Fibroblast of skin of right biceps (primary cell): ENCODE data around the gene L3MBTL4.
"Not testable (repeated sequence)": the region's sequence is repeated elsewhere in the genome, so short reads cannot be mapped to it uniquely, and the experiment has no call there.

Experiments used
- DNase-seq: peaks from one replicate; pipeline ENCODE4 v3.0.0-alpha.2; 2013

The L3MBTL4 gene

DNA sequence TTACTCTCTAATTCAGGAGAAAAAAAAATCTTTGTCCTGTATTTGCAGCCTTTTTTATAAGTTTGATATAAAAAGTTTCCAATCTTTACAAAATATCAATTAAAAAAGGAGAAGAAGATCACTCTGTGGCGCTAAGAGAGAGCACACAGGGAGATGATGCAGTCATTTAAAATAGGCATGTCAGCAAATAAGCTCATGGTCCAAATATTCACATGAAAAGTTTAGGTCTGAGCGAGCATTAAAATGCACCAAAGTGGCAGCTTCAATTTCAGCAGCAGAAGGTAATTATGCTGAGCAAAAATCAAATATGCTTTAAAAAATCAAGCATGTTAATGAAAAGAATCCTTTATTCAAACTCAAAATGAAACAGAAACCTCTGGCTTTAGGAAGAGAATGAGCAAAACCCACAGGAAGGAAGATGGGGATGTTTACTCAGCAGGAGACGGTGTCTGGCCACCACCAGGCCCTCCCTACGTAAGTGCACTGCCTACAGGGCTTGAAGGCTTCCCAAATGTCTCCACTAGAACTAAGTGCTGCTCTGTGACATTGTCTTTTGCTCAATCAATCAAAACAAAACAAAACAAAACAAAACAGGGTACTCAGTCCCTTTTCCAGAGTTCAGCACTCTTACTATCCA lies 120.4 kb downstream of the L3MBTL4 start:
- DNase-seq: no peak

DNA sequence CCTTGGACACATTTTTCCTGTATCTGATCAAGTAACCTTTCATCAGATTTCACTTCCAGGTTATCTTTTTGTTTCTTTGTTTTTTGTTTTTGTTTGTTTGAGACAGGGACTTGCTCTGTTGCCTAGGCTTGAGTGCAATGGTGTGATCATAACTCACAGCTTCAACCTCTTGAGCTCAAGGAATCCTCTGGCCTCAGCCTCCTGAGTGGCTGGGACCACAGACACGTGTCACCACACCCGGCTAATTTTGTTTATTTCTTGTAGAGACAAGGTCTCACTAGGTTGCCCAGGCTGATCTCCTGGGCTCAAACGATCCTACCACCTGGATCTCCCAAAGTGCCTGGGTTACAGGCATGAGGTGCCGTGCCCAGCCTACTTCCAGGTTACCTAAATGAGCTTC lies 124.9 kb downstream of the L3MBTL4 start:
- no peak for DNase-seq

DNA sequence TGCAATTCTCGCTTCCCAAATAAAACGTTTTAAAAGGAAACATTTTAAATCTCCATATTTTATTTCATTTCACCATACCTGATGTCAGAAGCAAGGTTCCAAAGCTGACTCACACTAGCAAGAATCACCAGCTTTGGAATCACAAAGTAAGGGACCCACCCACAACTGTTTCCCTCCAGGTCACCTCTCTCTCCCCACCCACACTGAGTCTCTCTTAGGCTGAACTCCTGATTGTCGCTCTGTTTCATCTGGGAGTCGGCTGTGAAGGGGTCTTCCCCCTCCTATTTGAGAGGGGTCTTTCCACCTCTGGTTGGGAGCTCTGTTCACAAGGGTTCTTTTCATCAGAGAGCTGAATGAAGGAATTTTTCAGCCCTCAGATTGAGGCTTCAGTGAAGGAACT lies 128.1 kb downstream of the L3MBTL4 start:
- no peak for DNase-seq

DNA sequence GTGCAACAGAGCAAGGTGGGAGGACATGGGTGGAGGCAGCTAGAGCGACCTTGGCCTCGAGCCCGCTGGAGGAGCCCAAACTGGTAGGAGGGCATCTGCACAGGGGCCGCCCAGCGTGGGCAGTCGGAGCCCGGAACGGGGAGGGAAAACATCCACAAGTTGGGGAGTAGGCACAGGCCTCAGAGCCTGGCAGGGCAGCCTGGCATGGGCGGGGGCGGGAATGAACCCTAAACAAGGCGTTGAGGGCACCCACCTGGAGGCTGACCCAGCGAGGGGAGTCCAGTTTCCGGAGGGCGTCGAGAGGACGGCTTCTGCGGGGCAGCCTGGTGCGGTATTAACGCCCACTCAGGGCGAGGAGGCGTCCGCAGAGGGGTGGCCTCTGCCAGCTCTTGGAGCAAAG lies 129.9 kb downstream of the L3MBTL4 start:
- no peak for DNase-seq

DNA sequence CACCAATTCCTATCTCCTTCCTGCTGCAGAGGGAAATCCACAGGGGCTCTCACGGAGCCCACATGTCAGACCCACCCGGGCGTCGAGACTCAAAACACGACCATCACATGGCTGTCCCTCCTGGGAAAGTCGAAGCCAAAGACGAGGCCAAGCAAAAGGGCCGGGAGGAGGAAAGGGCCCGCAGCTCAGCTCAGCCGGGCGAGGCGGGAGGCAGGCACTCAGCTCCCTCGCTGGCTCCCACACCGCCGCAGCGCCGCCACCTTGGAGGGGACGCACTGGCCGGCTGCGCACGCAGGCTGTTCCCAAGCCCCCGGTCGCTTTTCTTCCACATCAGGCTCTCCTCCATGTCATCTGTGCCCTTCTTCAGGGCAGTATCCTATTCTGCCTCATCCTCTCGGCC lies 130.4 kb downstream of the L3MBTL4 start:
- no peak for DNase-seq

DNA sequence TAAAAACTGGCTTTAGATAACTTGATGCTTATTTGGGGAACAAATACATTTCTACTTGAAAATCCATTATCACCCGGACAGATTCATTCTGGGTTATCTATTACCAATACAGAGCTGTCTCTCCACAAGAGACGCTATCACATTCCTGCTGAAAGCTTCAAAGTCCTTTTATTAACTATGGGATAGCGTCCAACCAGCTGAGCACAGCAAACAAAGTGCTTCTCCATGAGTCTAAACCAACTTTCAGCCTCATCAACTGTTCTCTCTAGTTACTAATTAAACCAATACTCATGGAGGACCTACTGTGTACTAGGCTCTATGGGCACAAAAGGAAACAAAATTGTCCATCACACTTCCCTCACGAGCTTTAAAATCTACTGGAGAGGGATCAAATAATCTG lies 132.8 kb downstream of the L3MBTL4 start:
- no peak for DNase-seq

DNA sequence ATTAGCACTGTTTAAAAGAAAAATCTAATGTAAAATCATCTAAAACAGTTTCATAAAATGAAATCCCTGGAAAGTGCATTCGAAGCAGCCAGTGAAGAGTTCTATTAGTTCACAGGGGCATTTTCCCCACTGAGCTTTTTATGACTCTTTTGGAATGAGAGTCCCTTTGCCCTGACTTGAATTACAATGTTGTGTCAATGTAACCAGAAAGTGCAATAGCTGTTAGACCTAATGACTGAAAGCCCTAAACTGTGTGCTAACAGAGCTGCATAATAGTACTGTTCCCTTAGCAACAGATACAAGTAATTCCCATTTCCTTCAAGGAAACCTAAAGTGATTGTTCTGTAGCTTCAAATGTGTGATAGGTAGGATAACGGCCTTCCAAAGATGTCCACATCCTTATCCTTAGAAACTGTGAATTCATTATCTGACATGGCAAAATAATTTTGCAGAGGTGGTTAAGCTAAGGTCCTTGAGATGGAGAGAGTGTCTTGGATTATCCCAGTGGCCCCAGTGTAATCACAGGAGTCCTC lies 134.4 kb downstream of the L3MBTL4 start:
- DNase-seq: no peak

DNA sequence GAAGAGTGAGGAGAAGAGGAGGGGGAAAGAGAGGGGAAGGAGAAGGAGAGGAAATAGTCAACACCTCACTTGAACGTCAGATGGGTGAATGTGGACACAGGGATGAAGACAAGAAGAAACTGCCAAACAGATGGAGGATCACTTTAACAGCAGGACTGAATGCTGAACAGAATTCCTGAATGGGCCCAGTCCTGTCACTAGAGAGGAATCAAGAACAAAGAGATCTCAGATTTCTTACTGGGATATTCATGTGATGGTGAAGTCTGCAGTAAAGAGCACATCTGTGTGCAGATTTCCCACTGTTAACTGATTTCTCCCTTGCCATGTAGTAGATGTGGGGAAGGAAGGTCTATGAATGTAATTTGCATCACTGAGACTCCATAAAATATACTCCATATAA lies 135.4 kb downstream of the L3MBTL4 start:
- DNase-seq: no peak

DNA sequence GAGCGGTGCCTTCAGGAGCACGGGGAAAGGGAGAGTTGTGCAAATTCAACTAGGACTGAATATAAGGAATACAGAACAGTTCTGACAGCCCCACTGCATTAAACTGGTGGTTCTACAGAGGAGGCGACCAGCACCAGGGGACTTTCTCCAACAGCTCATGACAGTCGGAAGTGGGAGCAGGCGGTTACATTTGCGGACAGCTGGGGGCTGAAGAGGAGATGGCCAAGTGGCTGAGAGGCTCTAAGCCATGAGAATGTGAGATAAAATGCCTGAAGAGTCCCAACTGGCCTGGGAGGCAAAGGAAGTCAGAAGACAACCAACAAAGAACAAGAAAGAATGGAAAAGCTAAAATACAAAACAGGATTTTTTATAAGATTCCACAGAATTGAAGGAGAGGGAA lies 141.3 kb downstream of the L3MBTL4 start:
- DNase-seq: no peak

DNA sequence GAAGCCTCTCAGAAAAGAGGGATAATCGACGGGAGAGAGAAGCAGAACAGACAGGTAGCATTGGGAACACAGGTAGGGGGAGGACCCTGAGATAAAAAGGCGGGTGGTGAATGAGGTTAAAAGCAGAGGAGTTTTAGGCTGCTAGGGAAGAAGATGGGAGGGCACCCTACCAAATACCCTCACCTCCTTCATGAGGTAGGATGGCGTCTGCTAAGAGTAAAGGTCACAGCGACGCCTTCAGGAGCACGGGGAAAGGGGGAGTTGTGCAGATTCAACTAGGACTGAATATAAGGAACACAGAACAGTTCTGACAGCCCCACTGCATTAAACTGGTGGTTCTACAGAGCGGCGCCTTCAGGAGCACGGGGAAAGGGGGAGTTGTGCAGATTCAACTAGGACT lies 142.6 kb downstream of the L3MBTL4 start:
- not testable (repeated sequence) for DNase-seq

DNA sequence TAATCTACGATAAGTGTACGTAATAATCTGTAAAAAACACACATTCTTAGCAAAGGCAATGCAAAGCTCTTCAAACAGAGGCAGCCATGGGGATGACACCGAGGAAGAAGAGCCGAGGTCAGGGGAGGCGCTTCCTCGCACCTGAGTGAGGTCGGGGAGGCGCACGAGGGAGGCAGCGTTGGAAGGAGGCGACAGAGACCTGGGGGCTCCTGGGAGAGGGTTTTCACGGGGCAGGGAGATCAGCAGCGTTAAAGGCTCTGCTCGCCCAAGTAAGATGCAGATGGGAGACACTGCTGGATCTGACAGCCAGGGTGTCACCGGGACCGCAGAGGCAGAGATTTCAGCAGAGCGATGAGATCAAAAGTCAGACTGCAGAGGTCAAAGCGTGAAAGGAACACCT lies 143.1 kb downstream of the L3MBTL4 start:
- DNase-seq: no peak

DNA sequence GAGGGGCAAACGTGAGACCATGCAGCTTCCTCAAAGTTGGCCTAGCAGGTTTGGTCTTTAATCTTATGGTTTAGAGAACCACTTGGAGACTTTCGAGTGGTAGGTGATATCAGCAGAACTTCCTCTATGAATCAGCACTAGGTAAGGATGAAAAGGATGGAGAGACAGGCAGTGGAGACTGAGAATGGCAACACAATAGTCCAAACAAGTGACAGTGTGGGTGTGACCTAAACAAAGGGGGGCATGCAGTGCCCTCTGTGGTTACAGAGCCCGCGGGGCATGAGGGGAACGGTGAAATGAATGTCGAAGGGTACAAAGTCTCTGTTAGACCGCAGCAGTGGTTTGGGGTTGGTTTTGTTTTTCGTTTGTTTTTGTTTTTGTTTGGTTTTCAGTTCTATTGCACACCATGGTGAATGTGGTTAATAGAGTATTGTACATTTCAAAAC lies 143.9 kb downstream of the L3MBTL4 start:
- no peak for DNase-seq

DNA sequence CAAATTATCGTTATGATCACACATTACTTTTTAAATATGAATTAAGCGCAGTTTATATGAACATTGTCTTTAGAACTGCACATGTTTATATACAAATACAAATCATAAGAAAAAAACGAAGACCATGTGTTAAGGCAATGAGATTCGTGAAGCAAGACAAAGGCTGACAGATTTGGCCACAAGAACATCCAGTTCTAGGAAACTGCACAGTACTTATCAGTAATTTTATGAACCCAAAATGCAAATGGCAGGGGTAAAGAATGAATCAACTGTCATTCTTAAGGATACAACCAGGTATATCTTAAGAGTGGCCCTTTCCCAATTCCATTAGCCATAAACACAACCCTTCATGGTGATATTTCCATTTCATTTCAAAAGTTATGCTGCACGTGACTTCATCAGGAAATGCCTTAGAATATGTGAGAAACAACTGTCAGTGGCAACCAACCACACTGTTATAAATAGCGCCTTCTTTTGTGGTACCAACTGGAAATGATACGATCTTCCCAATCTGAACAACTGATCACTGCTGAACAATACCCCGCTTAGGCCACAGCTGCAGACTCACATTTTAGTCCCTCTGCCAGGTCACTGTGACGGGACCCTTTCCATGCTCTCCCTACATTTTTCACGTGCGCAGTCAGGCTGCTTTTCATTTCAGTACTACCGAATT lies 144.9 kb downstream of the L3MBTL4 start:
- no peak for DNase-seq

DNA sequence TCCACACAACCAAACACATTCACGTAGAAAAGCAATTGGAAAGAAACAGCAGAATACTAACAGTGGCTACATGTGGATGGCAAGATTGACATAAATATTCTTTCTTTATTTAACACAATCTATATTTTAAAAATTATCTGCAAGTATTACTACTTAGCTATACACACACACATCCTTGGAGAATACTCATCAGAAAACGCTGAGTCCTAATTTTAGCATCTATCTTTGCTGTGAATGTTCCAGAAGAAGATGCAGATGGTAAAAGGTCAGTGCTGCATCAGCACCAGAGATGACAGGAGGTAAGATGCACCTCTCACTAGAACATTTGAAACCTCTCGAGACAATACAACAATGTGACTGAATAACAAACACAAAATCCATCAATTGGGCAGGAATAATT lies 148.5 kb downstream of the L3MBTL4 start:
- DNase-seq: no peak

DNA sequence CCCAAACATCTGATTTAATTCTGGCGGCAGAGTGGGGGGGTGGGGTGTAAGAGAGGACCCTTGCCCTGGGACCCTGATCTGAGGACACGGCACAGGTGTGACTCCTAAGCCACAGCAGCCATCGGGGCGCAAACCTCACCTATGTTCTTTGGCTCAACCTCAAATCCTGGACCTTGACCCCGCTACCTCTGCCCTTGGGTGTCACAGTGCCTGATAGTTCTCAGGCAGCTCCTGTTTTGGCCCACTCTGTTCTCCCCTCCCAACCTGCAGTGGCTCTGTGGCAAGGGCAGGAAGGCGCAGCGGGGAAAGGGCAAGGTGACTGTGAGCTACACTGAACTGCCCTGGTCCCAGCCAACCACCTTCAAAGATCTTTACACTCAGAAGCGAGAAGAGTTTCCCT lies 152.8 kb downstream of the L3MBTL4 start:
- DNase-seq: no peak

DNA sequence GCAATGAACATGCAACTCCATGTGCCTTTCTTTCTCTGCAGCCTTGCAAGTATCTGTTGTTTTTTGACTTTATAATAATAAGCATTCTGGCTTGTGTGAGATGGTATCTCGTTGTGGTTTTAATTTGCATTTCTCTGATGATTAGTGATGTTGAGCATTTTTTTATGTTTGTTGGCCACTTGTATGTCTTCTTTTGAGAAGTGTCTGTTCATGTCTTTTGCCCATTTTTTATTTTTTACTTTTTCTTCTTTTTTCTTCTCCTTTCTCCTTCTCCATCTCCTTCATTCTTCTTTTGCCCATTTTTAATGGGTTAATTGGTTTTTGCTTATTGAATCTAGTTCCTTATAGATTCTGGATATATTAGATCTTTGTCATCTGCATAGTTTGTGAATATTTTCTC lies 155.4 kb downstream of the L3MBTL4 start:
- not testable (repeated sequence) for DNase-seq

DNA sequence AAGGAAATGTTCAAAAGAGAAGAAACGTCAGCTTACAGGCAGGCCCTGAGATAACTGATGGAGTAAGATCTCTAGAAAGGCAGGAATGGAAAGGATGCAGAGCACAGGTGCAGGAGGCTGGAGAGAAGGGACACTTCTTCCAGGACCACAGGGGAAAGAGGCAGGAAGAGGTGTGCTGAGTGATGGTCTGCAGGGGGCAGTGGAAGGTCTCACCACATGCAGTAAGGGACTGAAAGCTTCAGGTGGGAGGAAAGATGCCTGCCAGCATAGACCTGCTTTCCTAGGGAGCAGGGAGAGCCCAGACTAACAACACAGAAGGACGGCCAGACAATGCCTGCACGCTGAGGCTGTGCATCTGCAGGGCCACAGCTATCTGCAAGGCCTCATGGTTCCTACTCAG lies 156.8 kb downstream of the L3MBTL4 start:
- DNase-seq: no peak

DNA sequence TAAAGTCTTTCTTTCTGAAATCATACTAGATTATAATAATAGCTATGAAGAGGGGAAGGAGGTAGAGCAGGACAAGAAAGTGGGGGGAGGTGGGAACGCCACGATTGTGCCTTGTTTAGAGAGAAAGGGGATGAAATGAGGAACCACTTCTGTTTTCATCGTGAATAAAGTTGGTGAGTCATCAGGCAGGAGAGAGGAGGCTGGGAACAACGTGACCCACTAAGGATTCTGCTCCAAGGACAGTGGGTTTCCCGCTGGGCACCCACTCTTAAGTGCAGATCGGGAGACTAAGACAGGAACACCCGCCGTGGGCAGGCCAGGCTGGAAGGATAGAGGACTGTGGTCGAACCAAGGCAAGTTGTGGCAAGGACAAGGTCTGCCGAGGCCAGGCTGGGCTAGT lies 158.2 kb downstream of the L3MBTL4 start:
- DNase-seq: no peak

DNA sequence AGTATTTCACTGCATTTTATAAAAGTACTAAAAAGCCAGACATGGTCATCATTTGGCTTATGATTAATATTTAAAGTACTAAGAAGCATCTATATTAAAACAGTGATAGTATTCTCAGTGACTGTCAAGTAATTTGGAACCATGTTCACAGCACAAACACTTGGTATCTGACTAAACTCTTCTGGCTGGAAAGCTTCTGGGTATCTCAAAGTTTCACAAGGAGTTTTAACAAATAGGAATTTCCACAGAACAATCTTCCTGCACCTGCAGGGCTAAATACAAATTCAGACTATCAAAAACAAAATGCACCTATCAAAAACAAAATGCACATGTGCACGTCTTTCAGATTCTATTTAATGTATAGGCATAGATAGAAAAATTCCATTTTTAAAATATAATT lies 158.8 kb downstream of the L3MBTL4 start:
- no peak for DNase-seq

DNA sequence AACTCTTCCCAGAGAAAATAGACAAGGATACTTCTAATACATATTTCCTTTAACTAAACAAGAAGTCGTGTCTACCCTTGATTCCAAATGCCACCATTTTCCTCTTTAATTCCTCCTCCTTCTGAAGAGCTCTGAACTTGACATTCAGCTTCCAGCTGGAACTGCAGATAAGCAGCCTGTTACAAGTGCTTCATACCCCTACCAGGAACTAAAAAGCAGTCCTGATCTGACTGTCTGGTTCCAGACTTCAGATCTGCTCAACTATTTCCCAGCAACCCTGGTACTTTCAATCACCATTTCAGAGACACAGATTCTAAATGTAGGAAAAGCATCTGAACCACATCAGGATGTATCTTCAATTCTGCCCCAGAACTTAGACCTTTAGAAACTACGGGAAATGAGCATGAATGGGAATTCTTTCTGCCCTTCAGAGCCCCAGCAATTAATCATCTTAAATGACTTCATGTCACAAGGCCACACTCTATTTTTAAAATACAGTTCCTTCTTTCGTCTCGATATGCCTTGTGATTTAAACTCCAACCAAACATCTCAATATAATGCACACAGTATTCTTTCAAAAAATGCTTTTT lies 159.5 kb downstream of the L3MBTL4 start:
- DNase-seq: no peak

DNA sequence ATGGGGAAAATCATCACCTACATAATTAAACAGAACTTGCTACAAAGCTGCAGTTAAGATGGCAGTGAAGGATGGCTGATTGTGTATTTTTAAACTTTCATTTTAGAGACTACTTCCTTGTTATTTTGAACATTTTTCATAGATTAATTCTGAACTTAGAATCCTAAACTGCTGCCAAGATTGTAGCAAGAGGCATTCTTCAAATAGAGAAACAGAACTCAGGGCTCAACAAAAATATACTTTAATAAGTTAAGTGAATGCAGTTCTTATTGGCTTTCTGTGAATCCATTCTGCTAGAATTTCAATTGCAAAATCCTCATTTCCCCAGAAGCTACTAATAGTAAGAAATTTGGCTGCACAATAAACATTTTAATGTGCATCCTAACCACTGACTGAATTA lies 160.3 kb downstream of the L3MBTL4 start:
- DNase-seq: no peak

DNA sequence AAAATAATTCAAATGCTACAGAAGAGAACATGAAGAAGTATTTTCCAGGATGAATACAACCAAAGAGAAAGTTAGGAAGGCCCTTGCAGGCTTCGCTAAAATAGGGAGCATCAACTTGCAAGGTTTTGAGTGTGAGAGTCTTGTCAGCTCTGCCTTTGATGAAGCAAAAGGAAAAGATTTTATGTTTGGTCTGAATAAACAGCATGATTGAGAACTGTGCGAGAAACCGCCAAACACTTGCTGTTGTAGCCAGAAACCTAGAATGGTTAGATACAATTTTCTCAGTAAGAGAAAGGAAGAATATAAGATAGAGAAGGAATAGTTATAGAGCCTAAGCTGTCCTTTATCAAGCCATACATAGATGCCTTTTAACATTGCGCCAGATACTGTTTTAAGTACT lies 163.6 kb downstream of the L3MBTL4 start:
- DNase-seq: no peak

DNA sequence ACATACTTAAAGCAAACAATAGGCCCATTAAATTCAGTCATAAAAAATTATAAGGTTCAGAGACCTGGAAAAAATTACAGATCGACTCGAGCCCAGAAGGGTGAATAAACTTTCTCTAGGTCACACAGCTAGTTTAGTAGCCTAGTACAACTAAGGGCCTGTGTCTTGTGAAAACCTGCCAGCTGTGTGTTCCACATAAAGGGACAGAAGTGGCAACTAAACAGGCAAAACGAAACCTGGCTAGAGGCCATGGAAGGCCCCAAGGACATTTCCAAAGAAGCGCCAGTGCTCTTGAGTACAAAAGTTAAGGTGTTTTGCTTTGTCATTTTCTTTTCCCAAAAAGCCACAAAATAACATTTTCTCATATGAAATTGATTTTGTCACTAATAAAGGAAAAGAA lies 164.9 kb downstream of the L3MBTL4 start:
- no peak for DNase-seq

DNA sequence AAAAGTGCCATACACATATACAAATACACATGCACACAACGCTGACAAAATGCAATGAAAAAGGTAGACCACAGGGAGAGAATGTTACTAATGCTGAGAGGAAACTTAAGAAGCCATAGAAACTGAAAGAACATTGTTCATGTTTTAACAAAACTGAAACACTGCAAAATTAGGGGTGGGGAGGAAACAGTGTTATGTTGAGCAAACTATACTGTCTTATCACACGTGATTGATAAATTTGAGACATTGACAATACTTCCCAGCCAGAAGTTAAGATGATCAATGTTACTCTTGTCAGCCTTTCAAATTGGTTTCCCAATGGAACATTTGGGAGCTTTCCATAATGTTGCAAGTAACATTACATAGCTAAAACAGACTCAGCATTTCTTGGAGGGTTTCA lies 165.5 kb downstream of the L3MBTL4 start:
- DNase-seq: no peak
